ENCODE data around the gene METTL21C.

The METTL21C gene

DNA sequence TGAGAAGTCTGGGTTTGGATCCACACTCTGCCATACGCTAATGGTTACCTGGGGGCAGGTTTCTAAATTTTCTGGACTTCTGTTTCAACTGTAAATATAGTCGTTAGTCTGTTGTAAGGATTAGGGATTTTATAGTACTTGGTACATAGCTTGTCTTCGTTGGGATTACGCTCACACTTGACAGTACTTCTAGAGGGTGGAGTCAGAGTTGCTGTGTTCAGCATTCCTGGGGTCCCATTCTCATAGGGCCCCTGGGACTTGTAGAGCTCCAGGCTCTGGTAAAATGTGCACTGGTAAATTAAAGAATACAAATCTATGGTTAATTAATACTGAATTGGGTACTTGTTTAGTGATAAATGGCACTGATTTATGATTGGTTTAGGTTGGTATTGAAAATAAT is 52.8 kb downstream of the METTL21C start:
- TF ChIP-seq YY1 (IDR thresholded peaks at IDR 0.05; ENCODE audit: low read depth) (no peak), TCF12 (IDR thresholded peaks at IDR 0.05; ENCODE audit: low read depth) (no peak)

DNA sequence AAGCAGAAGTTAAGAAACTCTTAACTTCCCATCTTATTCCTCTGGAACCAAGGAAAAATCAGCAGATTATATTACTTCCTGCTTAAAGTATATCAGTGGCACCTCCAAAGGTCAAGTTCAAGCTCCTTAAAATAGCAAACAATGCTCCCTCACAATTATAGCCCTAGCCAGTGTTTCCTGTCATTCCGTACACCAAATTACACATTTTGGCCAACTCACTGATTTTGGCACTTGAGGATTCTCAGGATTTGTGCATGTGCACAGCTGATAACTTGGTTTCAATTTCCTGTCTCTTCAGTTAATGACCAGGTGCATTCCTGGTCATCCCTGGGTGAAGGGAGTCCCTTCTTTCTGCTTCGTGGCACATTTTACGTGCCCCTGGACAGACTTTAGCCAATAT is 56.1 kb downstream of the METTL21C start:
- TF ChIP-seq ZBTB7A (IDR thresholded peaks at IDR 0.05; ENCODE audit: low read depth): no peak
- no peak for TF ChIP-seq CREB1 (IDR thresholded peaks at IDR 0.05; ENCODE audit: low read depth)
- no peak for TF ChIP-seq RAD21 (IDR thresholded peaks at IDR 0.05; ENCODE audit: low read depth)
- TF ChIP-seq YY1 (IDR thresholded peaks at IDR 0.05; ENCODE audit: low read depth): no peak
- no peak for TF ChIP-seq TAF1 (IDR thresholded peaks at IDR 0.05; ENCODE audit: low read depth)
- TF ChIP-seq, protein P1, sequence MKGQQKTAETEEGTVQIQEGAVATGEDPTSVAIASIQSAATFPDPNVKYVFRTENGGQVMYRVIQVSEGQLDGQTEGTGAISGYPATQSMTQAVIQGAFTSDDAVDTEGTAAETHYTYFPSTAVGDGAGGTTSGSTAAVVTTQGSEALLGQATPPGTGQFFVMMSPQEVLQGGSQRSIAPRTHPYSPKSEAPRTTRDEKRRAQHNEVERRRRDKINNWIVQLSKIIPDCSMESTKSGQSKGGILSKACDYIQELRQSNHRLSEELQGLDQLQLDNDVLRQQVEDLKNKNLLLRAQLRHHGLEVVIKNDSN (IDR thresholded peaks at IDR 0.05): no peak
- TF ChIP-seq, protein P2, sequence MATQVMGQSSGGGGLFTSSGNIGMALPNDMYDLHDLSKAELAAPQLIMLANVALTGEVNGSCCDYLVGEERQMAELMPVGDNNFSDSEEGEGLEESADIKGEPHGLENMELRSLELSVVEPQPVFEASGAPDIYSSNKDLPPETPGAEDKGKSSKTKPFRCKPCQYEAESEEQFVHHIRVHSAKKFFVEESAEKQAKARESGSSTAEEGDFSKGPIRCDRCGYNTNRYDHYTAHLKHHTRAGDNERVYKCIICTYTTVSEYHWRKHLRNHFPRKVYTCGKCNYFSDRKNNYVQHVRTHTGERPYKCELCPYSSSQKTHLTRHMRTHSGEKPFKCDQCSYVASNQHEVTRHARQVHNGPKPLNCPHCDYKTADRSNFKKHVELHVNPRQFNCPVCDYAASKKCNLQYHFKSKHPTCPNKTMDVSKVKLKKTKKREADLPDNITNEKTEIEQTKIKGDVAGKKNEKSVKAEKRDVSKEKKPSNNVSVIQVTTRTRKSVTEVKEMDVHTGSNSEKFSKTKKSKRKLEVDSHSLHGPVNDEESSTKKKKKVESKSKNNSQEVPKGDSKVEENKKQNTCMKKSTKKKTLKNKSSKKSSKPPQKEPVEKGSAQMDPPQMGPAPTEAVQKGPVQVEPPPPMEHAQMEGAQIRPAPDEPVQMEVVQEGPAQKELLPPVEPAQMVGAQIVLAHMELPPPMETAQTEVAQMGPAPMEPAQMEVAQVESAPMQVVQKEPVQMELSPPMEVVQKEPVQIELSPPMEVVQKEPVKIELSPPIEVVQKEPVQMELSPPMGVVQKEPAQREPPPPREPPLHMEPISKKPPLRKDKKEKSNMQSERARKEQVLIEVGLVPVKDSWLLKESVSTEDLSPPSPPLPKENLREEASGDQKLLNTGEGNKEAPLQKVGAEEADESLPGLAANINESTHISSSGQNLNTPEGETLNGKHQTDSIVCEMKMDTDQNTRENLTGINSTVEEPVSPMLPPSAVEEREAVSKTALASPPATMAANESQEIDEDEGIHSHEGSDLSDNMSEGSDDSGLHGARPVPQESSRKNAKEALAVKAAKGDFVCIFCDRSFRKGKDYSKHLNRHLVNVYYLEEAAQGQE (IDR thresholded peaks at IDR 0.05; ENCODE audit: low read depth): no peak
- TF ChIP-seq EGR1 (IDR thresholded peaks at IDR 0.05): no peak
- no peak for TF ChIP-seq CEBPB (IDR thresholded peaks at IDR 0.05)
- TF ChIP-seq TEAD4 (IDR thresholded peaks at IDR 0.05): no peak
- no peak for TF ChIP-seq FOXM1 (IDR thresholded peaks at IDR 0.05; ENCODE audit: borderline replicate concordance, low read depth)
- no peak for TF ChIP-seq TCF12 (IDR thresholded peaks at IDR 0.05; ENCODE audit: low read depth)
- no peak for TF ChIP-seq EP300 (IDR thresholded peaks at IDR 0.05; ENCODE audit: borderline replicate concordance)
- TF ChIP-seq, protein P3, sequence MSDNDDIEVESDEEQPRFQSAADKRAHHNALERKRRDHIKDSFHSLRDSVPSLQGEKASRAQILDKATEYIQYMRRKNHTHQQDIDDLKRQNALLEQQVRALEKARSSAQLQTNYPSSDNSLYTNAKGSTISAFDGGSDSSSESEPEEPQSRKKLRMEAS (IDR thresholded peaks at IDR 0.05): no peak
- no peak for TF ChIP-seq NFIC (IDR thresholded peaks at IDR 0.05)
